ENCODE measurements around the gene RTCA.
"Not testable (repeated sequence)": the region's sequence is repeated elsewhere in the genome, so short reads cannot be mapped to it uniquely, and the experiment has no call there.

The RTCA gene

GRCh38 chr1:100265931-100266740, at the start of gene RTCA:
Gene RTCA (plus strand): TSS chr1:100266216. CDS start chr1:100266376, 160 bp downstream.
- peak; percentile 91 to 98 (median 96) for DNase-seq
- intact Hi-C loops (cut with DNase I) = loop anchor here (5.0 kb wide), 2 partner anchors 86 to 134 kb away; partner anchors contain the start of genes CDC14A, SASS6 and TRMT13

- DNase-seq = no peak
- intact Hi-C loops (cut with DNase I) = no loop called here
Observed at GRCh38 chr1:100217834-100218233, 48.2 kb upstream of the RTCA start.

GRCh38 chr1:100219457-100219856, 46.6 kb upstream of the RTCA start:
- no peak for DNase-seq
- intact Hi-C loops (cut with DNase I) = no loop called here

- DNase-seq = no peak
- intact Hi-C loops (cut with DNase I) = no loop called here
Observed at GRCh38 chr1:100219883-100220282, 46.1 kb upstream of the RTCA start.

GRCh38 chr1:100222428-100222827, 43.6 kb upstream of the RTCA start:
- DNase-seq = no peak
- intact Hi-C loops (cut with DNase I) = no loop called here

GRCh38 chr1:100229681-100230443, 36.2 kb upstream of the RTCA start:
- no peak for DNase-seq
- intact Hi-C loops (cut with DNase I) = no loop called here

GRCh38 chr1:100230765-100231164, 35.3 kb upstream of the RTCA start:
- intact Hi-C loops (cut with DNase I) = no loop called here
- DNase-seq = no peak

- no peak for DNase-seq
- intact Hi-C loops (cut with DNase I) = no loop called here
Observed at GRCh38 chr1:100231721-100232120, 34.3 kb upstream of the RTCA start.

- no peak for DNase-seq
- intact Hi-C loops (cut with DNase I) = no loop called here
Observed at GRCh38 chr1:100232156-100232555, 33.9 kb upstream of the RTCA start.

- DNase-seq; intact Hi-C loops (cut with DNase I): not testable (repeated sequence)
Observed at GRCh38 chr1:100233566-100233965, 32.5 kb upstream of the RTCA start.

- DNase-seq = no peak
- intact Hi-C loops (cut with DNase I) = no loop called here
Observed at GRCh38 chr1:100234432-100234831, 31.6 kb upstream of the RTCA start.

- no peak for DNase-seq
- intact Hi-C loops (cut with DNase I) = no loop called here
Observed at GRCh38 chr1:100237091-100237490, 28.9 kb upstream of the RTCA start.

GRCh38 chr1:100239961-100240360, 26.1 kb upstream of the RTCA start:
- intact Hi-C loops (cut with DNase I) = no loop called here
- no peak for DNase-seq

GRCh38 chr1:100240631-100241030, 25.4 kb upstream of the RTCA start:
- no peak for DNase-seq
- intact Hi-C loops (cut with DNase I) = no loop called here

GRCh38 chr1:100246738-100247137, 19.3 kb upstream of the RTCA start:
- no peak for DNase-seq
- intact Hi-C loops (cut with DNase I) = loop anchor here (5.0 kb wide), 1 partner anchor 114 kb away; the partner anchor contains the start of genes SASS6 and TRMT13

GRCh38 chr1:100249155-100249536, 16.9 kb upstream of the RTCA start:
- intact Hi-C loops (cut with DNase I) = loop anchor here (5.0 kb wide), 1 partner anchor 117 kb away; the partner anchor contains the start of genes SASS6 and TRMT13
- DNase-seq = peak in 2 of 42 donors; percentile 3 to 36

- DNase-seq = peak; percentile 92 to 99 (median 98)
- intact Hi-C loops (cut with DNase I) = loop anchor here (5.0 kb wide), 2 partner anchors 103 to 117 kb away; partner anchors contain the start of genes CDC14A, SASS6 and TRMT13
Observed at GRCh38 chr1:100249537-100250257, 16.3 kb upstream of the RTCA start, which contains the start of gene DBT. Gene DBT (minus strand): TSS chr1:100249834. CDS start chr1:100249820, 14 bp downstream.

- DNase-seq = no peak
- intact Hi-C loops (cut with DNase I) = loop anchor here (5.0 kb wide), 1 partner anchor 102 kb away; the partner anchor contains the start of gene CDC14A
Observed at GRCh38 chr1:100250264-100250663, 15.8 kb upstream of the RTCA start.

- intact Hi-C loops (cut with DNase I) = loop anchor here (5.0 kb wide), 1 partner anchor 101 kb away; the partner anchor contains the start of gene CDC14A
Observed at GRCh38 chr1:100250807-100251206, 15.2 kb upstream of the RTCA start.

More at GRCh38 chr1:100250807-100251206, 15.2 kb upstream of the RTCA start:
- DNase-seq = no peak
